GM15510 (cell line): ENCODE results near the gene SAPCD2.

Source experiments
- POLR2A ChIP-seq: IDR thresholded peaks from 3 replicates; pipeline ENCODE4 v1.6.1; 2011; ENCODE audit warnings: borderline replicate concordance; ENCODE audit not compliant: insufficient read length; ENCODE audit errors: extremely low read depth

The SAPCD2 gene

DNA sequence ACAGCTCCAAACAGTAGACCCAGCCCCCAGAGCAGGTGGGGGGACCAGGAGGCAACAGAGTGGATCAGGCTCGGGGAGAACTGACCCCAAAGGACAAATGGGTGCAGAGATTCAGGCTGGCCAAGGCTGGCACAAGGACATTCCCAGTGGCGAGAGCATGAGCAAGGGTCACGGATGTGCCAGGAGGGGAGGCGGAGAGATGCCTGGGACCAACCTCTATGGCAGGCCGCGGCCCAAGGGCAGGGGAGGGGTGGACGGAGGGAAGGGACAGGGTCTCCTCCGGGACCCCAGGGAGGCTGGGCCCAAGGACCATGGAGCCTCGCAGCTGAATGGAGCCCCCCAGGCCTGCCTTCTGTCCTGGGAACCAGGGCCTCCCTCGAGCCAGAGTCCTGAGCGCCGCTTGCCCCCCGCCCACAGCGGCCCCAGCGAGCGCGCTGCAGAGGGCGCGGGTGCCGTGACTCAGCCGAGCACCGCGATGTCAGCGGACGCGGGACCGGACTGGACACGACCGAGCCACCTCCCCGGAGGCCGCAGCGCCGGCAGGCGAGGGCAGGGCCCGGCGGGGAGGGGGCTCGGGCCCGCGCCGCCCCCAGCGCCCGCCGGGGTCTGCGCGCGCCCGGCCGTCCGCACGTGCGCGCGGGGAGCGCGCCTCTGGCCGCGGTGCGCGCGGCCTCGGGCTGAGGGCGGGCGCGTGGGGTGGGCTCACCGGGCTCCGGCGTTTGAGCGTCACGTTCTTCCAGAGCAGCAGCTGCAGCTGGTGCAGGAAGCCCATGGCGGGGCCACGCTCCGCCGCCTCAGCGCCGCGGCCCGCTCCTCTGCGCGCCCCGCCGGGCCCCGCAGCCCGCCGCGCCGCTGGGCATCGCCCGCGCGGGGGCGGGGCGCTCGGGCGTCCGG is 42.7 kb downstream of the SAPCD2 start, which contains the start of gene ABCA2:
ABCA2 (minus strand) TSS at position 869 of the 894 bp plus-strand sequence; CDS start at position 772, 97 bp downstream.
- TF ChIP-seq POLR2A = no peak

DNA sequence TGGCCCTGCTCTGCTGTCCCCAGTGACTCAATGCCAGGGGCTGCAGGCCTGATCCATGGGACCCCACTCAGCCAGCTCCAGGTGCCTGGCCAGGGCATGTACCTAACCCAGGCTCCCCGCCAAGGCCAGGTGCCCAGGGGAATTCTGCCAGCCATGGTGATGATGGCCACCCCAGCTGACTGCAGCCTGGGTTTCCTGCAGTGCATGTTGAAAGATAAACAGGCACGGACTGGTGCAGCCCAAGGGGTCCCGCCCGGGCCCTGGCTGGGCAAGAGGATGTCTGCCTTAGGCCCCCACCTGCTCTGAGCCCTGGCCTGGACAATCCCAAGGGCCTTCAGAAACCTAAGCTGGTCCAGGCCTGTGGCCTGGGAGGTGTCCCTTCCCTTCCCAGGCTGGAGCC is 43.5 kb downstream of the SAPCD2 start:
- TF ChIP-seq POLR2A = no peak

DNA sequence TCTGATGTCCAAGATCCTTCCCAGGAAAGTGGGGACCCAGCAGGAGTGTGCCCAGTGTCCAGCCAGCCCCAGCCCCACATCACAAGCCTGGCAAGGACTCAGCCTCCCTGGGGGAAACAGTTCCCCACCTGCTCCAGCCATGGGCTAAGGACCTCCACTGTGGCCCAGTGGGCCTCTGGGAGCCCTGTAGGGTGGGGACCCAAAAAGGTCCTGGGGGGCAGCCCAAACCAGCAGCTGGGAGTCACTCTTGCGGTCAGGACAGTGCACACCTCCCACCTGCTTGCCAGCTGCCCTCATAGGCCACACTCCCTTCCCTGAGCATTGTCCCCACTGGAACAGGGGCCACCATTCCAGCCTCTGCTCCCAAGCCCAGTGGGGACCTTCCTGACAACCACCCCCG is 44.0 kb downstream of the SAPCD2 start:
- no peak for TF ChIP-seq POLR2A

DNA sequence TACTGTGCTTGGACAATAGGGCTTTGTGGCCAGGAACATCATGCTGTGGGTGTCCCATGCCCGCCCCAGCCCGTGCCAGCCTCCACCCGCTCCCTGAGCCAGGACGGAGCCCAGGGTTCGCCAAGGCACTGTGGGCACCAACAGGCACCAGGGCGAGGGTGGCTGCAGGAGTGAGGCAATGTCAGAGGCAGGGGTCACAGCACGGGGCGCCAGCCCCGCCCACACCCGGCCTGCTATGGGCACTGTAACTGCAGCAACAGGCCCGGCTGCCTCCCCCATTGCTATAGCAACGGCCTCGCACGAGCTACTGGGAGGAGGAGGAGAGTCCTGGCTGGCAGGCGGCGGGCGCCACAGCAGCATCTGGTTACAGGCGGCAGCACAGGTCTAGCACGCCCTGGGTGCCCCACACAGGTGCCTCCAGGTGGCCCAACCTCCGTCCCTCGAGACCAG is 44.8 kb downstream of the SAPCD2 start:
- no peak for TF ChIP-seq POLR2A

DNA sequence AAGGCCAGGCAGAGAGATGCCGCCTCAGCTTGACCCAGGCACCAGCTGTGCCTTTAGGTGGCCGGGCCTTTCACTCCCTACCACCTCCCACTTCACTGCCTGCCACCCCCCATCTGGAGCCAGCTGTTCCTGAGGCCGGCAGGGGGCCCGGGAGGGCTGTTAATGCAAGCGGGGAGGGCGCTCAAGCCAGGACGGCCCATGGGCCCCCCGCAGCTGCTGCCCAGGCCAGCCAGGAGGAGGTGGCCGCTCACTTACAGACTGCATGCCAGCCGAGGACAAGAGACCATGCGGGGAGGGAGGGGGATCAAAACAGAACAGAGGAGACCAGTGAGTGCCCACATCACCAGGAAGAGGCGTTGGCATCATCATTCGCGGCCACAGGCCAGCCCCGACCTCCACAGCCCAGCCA is 46.8 kb downstream of the SAPCD2 start:
- TF ChIP-seq POLR2A = no peak

DNA sequence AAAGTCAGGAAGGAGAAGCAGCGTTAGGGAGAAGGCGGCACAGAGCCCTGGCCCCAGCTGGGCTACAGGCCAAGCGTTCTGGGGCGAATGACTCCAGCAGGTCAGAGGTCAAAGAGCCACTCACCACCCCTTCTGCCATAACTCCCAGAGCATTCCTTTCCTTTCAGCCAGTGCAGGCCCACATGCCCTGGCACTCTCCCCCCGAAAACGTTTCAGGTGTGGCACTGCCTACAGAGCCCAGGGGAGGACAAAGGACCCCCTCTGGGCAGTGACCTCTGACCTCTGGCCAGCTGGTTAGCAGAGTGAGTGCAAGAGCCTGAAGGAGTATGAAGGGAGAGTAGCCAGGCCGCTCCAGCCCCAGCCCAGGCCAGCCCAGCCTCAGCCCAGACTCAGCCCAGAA is 47.2 kb downstream of the SAPCD2 start:
- no peak for TF ChIP-seq POLR2A

DNA sequence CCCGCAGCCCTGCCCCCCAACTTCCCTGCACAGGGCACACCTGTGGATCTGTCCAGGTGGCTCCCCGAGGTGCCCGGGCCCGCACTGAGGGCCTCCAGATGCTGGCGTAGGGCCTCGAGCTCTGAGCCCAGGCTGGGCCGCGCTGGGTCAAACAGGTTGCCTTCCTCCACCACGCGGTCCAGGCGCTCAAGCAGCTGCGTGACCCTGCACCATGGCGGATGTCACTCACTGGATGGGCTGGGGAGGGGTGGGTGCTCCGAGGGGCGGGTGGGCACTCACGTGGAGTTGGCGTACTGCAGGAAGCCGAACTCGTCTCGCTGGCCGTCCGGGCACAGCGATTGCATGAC is 47.7 kb downstream of the SAPCD2 start:
- no peak for TF ChIP-seq POLR2A

DNA sequence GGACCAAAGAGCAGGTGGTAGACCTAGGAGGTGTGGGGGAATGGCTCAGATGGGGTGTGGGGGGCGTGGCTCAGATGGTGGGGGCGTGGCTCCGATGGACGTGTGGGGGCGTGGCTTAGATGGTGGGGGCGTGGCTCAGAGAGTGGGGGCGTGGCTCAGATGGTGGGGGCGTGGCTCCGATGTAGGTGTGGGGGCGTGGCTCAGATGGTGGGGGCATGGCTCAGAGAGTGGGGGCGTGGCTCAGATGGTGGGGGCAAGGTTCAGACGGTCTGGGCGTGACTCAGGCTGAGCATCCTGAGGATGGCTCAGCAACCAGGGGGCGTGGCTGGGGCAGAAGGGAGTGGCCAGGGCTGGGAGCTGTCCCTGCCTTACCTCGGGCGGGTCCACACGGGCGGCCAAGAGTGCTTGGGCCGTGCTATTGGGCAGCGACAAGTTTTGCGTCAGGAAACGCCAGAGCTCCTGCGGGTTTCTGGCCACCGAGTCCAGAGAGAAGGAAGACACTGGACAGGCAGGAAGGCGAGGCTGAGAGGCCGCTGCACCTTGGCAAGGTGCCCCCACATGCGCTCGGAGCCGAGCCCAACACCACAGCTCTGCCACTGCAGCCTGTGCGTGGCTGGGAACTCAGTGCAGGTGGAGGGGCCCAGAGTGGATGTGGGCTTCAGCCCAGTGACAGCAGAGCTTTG is 48.2 kb downstream of the SAPCD2 start:
- no peak for TF ChIP-seq POLR2A

DNA sequence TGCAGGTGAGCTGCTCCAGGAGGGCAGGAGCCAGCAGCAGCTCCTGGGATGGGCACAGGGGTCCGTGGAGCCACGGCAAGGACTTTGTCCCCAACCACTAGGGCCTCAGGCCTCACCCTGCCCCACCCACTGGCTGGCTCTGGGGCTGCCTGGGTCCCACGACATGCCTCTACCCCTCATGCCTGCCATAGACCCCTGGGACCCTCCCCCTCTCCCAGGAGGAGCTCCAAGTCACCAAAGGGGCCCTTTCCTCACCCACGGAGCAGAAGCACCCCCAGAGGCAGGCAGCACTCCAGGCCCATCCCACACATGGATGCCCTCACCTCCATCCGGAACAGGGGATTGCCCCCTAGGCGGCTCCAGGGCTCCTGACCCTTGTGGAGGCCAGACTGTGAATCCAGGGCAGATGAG is 48.8 kb downstream of the SAPCD2 start:
- TF ChIP-seq POLR2A = no peak

DNA sequence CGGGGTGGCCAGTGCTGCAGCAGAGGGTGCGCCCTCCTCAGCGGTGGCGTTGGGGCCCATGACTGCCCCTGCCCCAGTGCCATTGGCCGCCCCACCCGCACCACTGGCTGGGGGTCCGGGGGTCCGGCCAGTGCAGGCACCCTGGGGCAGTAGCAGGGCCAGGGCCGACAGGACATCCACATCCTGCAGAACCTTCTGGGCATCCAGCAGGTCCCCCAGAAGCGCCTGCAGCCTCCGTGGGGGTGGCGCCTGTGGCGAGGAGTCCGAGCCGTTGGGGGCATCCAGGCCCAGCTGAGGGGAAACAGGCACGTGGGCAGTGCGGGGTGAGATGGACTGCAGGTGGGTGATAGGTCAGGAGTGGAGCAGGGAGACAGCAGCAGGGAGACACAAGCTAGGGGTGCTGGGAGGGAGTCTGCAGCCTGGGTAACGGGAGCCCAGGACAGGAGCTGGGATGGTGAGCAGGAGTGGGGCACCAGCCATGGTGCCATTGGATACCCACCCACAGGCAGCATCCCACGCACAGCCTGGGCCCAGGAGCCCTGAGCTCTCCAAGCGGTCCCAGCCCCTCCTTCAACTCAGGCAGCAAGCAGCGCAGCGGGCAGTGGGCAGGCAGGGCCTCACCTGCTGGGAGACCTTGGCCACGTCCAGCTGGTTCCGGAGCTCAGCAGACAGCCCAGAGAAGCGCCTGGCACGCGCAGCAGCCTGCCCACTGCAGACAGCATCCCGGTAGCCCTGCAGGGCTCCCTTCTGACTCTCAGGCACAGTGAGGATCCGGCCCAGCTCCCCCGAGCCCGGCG is 49.4 kb downstream of the SAPCD2 start:
- no peak for TF ChIP-seq POLR2A

DNA sequence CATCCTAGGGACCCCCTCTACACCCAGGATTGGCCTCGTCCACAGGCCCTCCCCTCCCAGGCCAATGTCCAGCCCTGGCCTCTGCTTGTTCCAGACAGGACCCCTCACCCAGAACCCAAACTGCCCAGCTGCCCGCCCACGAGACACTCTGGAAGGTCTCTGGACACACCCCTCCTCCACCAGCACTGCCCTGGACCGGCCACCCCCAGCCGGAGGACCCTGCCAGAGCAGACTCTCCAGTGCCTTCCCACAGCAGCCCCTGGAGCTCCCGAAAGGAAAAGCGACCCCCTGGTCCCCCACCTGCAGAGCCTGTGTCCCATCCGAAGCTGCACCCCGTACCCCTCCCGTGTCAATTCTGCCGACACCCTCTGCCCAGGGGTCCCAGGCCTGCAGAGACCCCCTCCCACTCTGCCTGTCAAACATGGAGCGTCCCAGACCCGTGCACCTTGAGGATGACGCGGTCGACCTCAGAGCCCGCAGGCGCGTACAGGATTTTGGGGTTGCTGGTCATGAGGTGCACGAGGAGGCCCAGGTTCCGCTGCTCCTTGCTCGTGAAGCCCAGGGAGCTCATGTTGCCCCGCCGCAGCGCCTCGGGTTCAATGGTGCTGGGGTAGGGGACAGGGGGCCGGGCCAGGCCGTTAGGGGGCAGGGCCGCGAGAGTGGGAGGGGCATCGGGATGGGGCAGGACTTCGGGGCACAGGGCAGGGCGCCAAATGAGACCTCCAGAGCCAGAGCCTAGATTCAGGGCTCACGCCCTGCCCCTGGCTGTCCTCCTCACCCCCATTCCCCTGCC is 50.3 kb downstream of the SAPCD2 start:
- no peak for TF ChIP-seq POLR2A

DNA sequence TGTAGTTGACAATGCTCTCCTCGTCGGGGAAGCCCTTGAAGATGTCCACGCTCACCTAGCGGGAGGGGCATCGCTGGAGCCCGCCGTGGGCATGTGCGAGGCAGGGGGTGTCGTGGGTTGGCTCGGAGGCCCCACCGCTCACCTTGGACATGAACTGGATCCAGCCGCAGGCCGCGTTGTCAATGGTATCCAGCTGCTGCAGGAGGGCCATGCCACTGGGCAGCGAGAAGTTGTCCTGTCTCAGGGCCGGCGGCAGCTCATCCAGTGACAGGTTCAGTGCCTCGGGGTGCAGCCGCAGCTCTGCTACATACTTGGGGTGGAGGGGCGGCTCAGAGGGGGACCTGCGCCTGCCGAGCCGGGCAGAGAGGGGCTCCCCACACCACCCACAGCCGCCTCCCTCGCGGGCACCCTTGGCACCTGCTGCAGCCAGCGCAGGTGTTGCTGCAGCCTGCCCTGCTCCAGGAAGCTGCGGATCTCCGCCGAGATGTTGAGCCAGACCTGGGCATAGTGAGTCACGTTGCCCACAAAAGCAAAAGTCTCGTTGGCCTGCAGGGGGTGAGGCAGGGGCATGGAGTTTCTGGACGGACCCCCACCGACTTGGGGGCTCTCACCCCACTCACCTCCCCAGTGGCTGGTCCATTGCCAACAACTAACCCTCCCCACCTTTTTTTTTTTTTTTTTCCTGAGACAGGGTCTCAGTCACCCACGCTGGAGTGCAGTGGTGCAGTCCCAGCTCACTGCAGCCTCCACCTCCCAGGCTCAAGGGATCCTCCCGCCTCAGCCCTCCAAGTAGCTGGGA is 51.4 kb downstream of the SAPCD2 start:
- TF ChIP-seq POLR2A = no peak

DNA sequence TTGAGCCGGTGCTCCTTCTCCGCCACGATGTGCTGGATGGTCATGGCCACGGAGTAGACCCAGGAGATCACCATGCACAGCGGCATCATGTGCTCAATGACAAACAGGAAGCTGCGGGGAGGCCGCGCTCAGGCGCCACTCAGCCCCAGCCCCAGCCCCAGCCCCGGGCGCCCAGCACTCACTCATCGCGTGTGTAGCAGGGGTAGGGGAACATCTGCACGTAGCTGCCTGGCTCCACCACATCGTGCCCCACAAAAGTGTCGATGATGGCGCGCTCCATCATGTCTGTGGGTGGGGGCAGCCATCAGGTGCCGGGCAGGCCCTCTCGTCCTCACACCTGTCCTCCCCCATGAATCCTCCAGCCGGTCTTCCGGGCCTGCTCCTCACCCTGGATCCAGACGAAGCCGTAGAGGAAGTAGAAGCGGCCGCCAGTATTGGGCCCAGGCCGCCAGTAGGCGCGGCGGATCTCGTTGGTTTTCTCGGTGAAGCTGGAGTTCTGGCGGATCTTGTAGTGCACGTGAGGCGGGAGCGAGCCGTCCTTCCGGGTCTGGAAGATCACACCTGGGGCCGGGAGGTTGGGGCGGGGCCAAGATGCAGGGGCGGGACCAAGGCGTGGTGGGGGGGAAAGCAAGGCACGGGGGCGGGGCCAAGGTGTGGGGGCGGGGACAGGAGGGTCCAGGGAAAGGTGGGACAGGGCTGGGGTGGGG is 52.4 kb downstream of the SAPCD2 start:
- no peak for TF ChIP-seq POLR2A
